ENCODE results near the gene C2orf72.

- no peak for TF ChIP-seq YY1 (IDR thresholded peaks at IDR 0.05; ENCODE audit: low read depth)
- TF ChIP-seq USF1 (IDR thresholded peaks at IDR 0.05) = no peak
- no peak for TF ChIP-seq TAF1 (IDR thresholded peaks at IDR 0.05; ENCODE audit: low read depth)
- no peak for TF ChIP-seq CREB1 (IDR thresholded peaks at IDR 0.05; ENCODE audit: low read depth)
Observed at GRCh38 chr2:231028889-231029288, 8.4 kb upstream of the C2orf72 start.
